ENCODE results near the gene DPP6. TPM values are rescaled to one million over a fixed set of nuclear protein-coding genes. Genes with fewer than 3 reads are reported as not detected.
A peak's percentile ranks its signal among the peaks of the same experiment; 100 is the strongest.
"Not testable (repeated sequence)": the region's sequence is repeated elsewhere in the genome, so short reads cannot be mapped to it uniquely, and the experiment has no call there.

DPP6 gene
- total RNA-seq, 1 donor = under 0.01 TPM

- H3K4me3 ChIP-seq (ENCODE audit: low read depth, low read length); DNase-seq (ENCODE audit: low read depth): not testable (repeated sequence)
Observed at GRCh38 chr7:154060551-154060950, 8.4 kb downstream of the DPP6 start.

GRCh38 chr7:154071833-154072232 is 19.6 kb downstream of the DPP6 start:
- peak; percentile 7 for TF ChIP-seq CTCF (IDR thresholded peaks at IDR 0.05; ENCODE audit: insufficient read depth, low read depth, low read length)
- DNase-seq (ENCODE audit: low read depth) = peak; percentile 4
- not testable (repeated sequence) for H3K4me3 ChIP-seq (ENCODE audit: low read depth, low read length)

- not testable (repeated sequence) for H3K4me3 ChIP-seq (ENCODE audit: low read depth, low read length); DNase-seq (ENCODE audit: low read depth)
Observed at GRCh38 chr7:154072395-154073181, 20.4 kb downstream of the DPP6 start.

GRCh38 chr7:154078523-154078922 is 26.3 kb downstream of the DPP6 start:
- DNase-seq (ENCODE audit: low read depth); H3K4me3 ChIP-seq (ENCODE audit: low read depth, low read length): not testable (repeated sequence)

GRCh38 chr7:154080249-154080648 is 28.1 kb downstream of the DPP6 start:
- not testable (repeated sequence) for DNase-seq (ENCODE audit: low read depth); H3K4me3 ChIP-seq (ENCODE audit: low read depth, low read length)

- not testable (repeated sequence) for H3K4me3 ChIP-seq (ENCODE audit: low read depth, low read length); DNase-seq (ENCODE audit: low read depth)
Observed at GRCh38 chr7:154087037-154087725, 35.0 kb downstream of the DPP6 start.

GRCh38 chr7:154092093-154092492 is 39.9 kb downstream of the DPP6 start:
- not testable (repeated sequence) for H3K4me3 ChIP-seq (ENCODE audit: low read depth, low read length); DNase-seq (ENCODE audit: low read depth)

- not testable (repeated sequence) for DNase-seq (ENCODE audit: low read depth); H3K4me3 ChIP-seq (ENCODE audit: low read depth, low read length)
Observed at GRCh38 chr7:154095201-154095600, 43.0 kb downstream of the DPP6 start.

- not testable (repeated sequence) for DNase-seq (ENCODE audit: low read depth); H3K4me3 ChIP-seq (ENCODE audit: low read depth, low read length)
Observed at GRCh38 chr7:154105063-154105462, 52.9 kb downstream of the DPP6 start.

GRCh38 chr7:154109615-154110014 is 57.4 kb downstream of the DPP6 start:
- H3K4me3 ChIP-seq (ENCODE audit: low read depth, low read length); DNase-seq (ENCODE audit: low read depth): not testable (repeated sequence)

GRCh38 chr7:154113732-154114351 is 61.6 kb downstream of the DPP6 start:
- not testable (repeated sequence) for DNase-seq (ENCODE audit: low read depth); H3K4me3 ChIP-seq (ENCODE audit: low read depth, low read length)

- not testable (repeated sequence) for H3K4me3 ChIP-seq (ENCODE audit: low read depth, low read length); DNase-seq (ENCODE audit: low read depth)
Observed at GRCh38 chr7:154117411-154118390, 65.5 kb downstream of the DPP6 start.

- H3K4me3 ChIP-seq (ENCODE audit: low read depth, low read length); DNase-seq (ENCODE audit: low read depth): not testable (repeated sequence)
Observed at GRCh38 chr7:154120825-154121224, 68.6 kb downstream of the DPP6 start.

- H3K4me3 ChIP-seq (ENCODE audit: low read depth, low read length); DNase-seq (ENCODE audit: low read depth): not testable (repeated sequence)
Observed at GRCh38 chr7:154122720-154123119, 70.5 kb downstream of the DPP6 start.

GRCh38 chr7:154123397-154123796 is 71.2 kb downstream of the DPP6 start:
- H3K4me3 ChIP-seq (ENCODE audit: low read depth, low read length); DNase-seq (ENCODE audit: low read depth): not testable (repeated sequence)

GRCh38 chr7:154129142-154129541 is 76.9 kb downstream of the DPP6 start:
- H3K4me3 ChIP-seq (ENCODE audit: low read depth, low read length); DNase-seq (ENCODE audit: low read depth): not testable (repeated sequence)

- DNase-seq (ENCODE audit: low read depth) = not testable (repeated sequence)
Observed at GRCh38 chr7:154132617-154133016, 80.4 kb downstream of the DPP6 start.

More at GRCh38 chr7:154132617-154133016, 80.4 kb downstream of the DPP6 start:
- not testable (repeated sequence) for H3K4me3 ChIP-seq (ENCODE audit: low read depth, low read length)
